Measurements from ENCODE around the gene TRIM8. TPM values are rescaled to one million over a fixed set of nuclear protein-coding genes. Genes with fewer than 3 reads are reported as not detected.
A peak's percentile ranks its signal among the peaks of the same experiment; 100 is the strongest.

Gene TRIM8
- total RNA-seq, 4 donors from 2014 or later: 27.6 to 75.9 (median 48.8) TPM

GRCh38 chr10:102652170-102652916 is 8.1 kb downstream of the TRIM8 start:
- Histone ChIP-seq H3K4me1 (peaks cover 45 to 90% (median 61%) of the 10 kb centered on the region in 3 donors), H3K27ac (peak overlapping the region; percentile 14 to 100 (median 86)), H3K9me3 (no peaks in the 10 kb centered on the region), H3K27me3 (no peaks in the 10 kb centered on the region), H3K4me3 (no peak overlapping the region), H3K36me3 (peaks cover 14 to 65% (median 33%) of the 10 kb centered on the region in 3 donors)
- 91 to 93% methylated on average over 9 to 12 of the region's 12 CpGs for WGBS, 2 donors
- intact Hi-C loops (cut with DNase I): no loop called here
- DNase-seq: no peak
- TF ChIP-seq, protein P1, sequence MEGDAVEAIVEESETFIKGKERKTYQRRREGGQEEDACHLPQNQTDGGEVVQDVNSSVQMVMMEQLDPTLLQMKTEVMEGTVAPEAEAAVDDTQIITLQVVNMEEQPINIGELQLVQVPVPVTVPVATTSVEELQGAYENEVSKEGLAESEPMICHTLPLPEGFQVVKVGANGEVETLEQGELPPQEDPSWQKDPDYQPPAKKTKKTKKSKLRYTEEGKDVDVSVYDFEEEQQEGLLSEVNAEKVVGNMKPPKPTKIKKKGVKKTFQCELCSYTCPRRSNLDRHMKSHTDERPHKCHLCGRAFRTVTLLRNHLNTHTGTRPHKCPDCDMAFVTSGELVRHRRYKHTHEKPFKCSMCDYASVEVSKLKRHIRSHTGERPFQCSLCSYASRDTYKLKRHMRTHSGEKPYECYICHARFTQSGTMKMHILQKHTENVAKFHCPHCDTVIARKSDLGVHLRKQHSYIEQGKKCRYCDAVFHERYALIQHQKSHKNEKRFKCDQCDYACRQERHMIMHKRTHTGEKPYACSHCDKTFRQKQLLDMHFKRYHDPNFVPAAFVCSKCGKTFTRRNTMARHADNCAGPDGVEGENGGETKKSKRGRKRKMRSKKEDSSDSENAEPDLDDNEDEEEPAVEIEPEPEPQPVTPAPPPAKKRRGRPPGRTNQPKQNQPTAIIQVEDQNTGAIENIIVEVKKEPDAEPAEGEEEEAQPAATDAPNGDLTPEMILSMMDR (IDR thresholded peaks at IDR 0.05): no peak
- no peak for TF ChIP-seq POLR2A (IDR thresholded peaks at IDR 0.05)

GRCh38 chr10:102653060-102653459 is 8.8 kb downstream of the TRIM8 start:
- intact Hi-C loops (cut with DNase I): no loop called here
- no peaks in the 10 kb centered on the region for H3K27me3 ChIP-seq
- 60 to 100% methylated on average over 1 of the region's 1 CpG for WGBS, 2 donors
- H3K9me3 ChIP-seq: no peaks in the 10 kb centered on the region
- TF ChIP-seq POLR2A (IDR thresholded peaks at IDR 0.05): no peak
- TF ChIP-seq, protein P1 (IDR thresholded peaks at IDR 0.05): no peak
- peaks cover 14 to 72% (median 34%) of the 10 kb centered on the region in 3 donors for H3K36me3 ChIP-seq
- no peak overlapping the region for H3K4me3 ChIP-seq
- peak overlapping the region in 1 of 4 donors; percentile 17 for H3K27ac ChIP-seq
- peaks cover 45 to 90% (median 54%) of the 10 kb centered on the region in 3 donors for H3K4me1 ChIP-seq
- DNase-seq: no peak

DNA sequence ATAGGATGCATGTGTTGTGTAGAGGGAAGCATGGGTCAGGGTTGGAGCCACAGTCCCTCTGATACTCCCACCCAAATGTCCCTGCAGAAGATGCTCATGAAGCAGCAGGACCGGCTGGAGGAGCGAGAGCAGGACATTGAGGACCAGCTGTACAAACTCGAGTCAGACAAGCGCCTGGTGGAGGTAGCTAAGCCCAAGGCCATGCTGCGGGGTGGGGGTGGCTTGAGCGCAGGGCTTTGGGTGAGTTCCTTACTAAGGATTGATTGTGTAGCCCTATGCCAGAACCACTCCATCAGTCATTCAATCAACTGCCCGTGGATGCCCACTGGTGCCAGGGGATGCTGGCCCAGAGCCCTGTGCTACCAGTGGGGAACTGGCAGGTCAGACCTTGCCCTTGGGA is 10.3 kb downstream of the TRIM8 start:
- H3K27ac ChIP-seq: peak overlapping the region in 1 of 4 donors; percentile 21
- H3K4me1 ChIP-seq: peaks cover 36 to 89% (median 44%) of the 10 kb centered on the region in 3 donors
- WGBS, 2 donors: 61% methylated on average over 3 to 7 of the region's 7 CpGs

DNA sequence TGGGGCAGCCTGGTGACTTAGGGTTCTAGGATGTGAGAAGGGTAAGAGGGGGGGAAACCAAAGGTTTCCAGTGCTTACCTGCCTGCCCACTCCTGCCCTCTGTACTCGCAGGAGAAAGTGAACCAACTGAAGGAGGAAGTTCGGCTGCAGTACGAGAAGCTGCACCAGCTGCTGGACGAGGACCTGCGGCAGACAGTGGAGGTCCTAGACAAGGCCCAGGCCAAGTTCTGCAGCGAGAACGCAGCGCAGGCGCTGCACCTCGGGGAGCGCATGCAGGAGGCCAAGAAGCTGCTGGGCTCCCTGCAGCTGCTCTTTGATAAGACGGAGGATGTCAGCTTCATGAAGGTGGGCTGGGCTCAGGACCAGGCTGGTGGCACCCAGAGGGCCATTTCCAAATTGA is 10.7 kb downstream of the TRIM8 start:
- Histone ChIP-seq H3K4me1 (peaks cover 34 to 87% (median 41%) of the 10 kb centered on the region in 3 donors), H3K27ac (peak overlapping the region in 1 of 4 donors; percentile 21), H3K27me3 (no peaks in the 10 kb centered on the region), H3K9me3 (no peaks in the 10 kb centered on the region), H3K4me3 (no peak overlapping the region), H3K36me3 (peaks cover 14 to 80% (median 34%) of the 10 kb centered on the region in 3 donors)
- 90% methylated on average over 2 of the region's 12 CpGs; no CpG with 5 or more reads in 1 of the 2 donors for WGBS, 2 donors
- TF ChIP-seq POLR2A (IDR thresholded peaks at IDR 0.05): no peak
- TF ChIP-seq, protein P1 (IDR thresholded peaks at IDR 0.05): no peak
- no peak for DNase-seq
- intact Hi-C loops (cut with DNase I): no loop called here

More for the DNA sequence above, 10.3 kb downstream of the TRIM8 start:
- TF ChIP-seq, protein P1 (IDR thresholded peaks at IDR 0.05): no peak
- TF ChIP-seq POLR2A (IDR thresholded peaks at IDR 0.05): no peak
- Histone ChIP-seq H3K4me3 (no peak overlapping the region), H3K9me3 (no peaks in the 10 kb centered on the region), H3K36me3 (peaks cover 14 to 80% (median 34%) of the 10 kb centered on the region in 3 donors), H3K27me3 (no peaks in the 10 kb centered on the region)
- intact Hi-C loops (cut with DNase I): no loop called here
- DNase-seq: no peak

DNA sequence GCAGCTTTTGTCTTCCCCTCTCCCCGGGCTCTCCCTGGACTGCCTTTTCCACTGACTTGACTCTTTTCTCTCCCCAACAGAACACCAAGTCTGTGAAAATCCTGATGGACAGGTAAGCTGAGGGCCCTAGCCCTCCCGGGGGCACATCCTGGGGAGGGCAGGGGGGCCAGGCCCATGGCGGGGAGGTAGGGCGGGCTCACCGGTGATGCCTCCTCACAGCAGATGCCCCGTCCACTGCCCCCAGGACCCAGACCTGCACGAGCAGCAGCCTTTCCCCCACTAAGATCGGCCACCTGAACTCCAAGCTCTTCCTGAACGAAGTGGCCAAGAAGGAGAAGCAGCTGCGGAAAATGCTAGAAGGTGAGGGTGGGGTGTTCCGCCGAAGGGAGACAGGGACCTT is 11.7 kb downstream of the TRIM8 start:
- H3K4me3 ChIP-seq: no peak overlapping the region
- H3K36me3 ChIP-seq: peaks cover 14 to 78% (median 34%) of the 10 kb centered on the region in 3 donors
- intact Hi-C loops (cut with DNase I): no loop called here
- H3K9me3 ChIP-seq: no peaks in the 10 kb centered on the region
- H3K27ac ChIP-seq: no peak overlapping the region
- DNase-seq: no peak
- no peak for TF ChIP-seq POLR2A (IDR thresholded peaks at IDR 0.05)
- TF ChIP-seq, protein P1 (IDR thresholded peaks at IDR 0.05): no peak
- H3K4me1 ChIP-seq: peaks cover 30 to 87% (median 41%) of the 10 kb centered on the region in 3 donors
- WGBS, 2 donors: 69 to 74% methylated on average over 4 of the region's 12 CpGs
- no peaks in the 10 kb centered on the region for H3K27me3 ChIP-seq
